Measurements from ENCODE around the gene DDX5.
"Not testable (repeated sequence)": the region's sequence is repeated elsewhere in the genome, so short reads cannot be mapped to it uniquely, and the experiment has no call there.

DNA sequence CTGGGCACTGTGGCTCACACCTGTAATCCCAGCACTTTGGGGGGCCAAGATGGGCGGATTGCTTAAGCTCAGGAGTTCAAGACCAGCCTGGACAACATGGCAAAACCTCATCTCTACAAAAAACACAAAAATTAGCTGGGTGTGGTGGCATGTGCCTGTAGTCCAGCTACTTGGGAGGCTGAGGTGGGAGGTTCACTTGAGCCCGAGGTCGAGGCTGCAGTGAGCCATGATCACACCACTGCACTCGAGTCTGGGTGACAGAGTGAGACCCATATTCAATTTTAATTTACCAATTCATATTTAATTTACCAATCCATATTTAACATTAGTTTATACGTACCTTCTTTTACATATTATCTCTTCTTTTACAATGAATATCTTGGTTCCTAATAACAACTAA lies 10.8 kb downstream of the DDX5 start:
- TF ChIP-seq, protein P1, sequence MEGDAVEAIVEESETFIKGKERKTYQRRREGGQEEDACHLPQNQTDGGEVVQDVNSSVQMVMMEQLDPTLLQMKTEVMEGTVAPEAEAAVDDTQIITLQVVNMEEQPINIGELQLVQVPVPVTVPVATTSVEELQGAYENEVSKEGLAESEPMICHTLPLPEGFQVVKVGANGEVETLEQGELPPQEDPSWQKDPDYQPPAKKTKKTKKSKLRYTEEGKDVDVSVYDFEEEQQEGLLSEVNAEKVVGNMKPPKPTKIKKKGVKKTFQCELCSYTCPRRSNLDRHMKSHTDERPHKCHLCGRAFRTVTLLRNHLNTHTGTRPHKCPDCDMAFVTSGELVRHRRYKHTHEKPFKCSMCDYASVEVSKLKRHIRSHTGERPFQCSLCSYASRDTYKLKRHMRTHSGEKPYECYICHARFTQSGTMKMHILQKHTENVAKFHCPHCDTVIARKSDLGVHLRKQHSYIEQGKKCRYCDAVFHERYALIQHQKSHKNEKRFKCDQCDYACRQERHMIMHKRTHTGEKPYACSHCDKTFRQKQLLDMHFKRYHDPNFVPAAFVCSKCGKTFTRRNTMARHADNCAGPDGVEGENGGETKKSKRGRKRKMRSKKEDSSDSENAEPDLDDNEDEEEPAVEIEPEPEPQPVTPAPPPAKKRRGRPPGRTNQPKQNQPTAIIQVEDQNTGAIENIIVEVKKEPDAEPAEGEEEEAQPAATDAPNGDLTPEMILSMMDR (IDR thresholded peaks at IDR 0.05): not testable (repeated sequence)
- TF ChIP-seq POLR2A (IDR thresholded peaks at IDR 0.05): not testable (repeated sequence)

Measured in Peyer's patch (tissue), 4 donors.